Stimulated activated CD4-positive, alpha-beta T cell treated with anti-CD3 and anti-CD28 coated beads, Interleukin-2, amount 100 ng/mL, for 48 hours (primary cell): ENCODE data around the gene COL6A2.

Experiments used
- DNase-seq, 2 donors: peaks; one replicate each; pipeline ENCODE4 v3.0.0-alpha.2; 2020

Gene COL6A2

DNA sequence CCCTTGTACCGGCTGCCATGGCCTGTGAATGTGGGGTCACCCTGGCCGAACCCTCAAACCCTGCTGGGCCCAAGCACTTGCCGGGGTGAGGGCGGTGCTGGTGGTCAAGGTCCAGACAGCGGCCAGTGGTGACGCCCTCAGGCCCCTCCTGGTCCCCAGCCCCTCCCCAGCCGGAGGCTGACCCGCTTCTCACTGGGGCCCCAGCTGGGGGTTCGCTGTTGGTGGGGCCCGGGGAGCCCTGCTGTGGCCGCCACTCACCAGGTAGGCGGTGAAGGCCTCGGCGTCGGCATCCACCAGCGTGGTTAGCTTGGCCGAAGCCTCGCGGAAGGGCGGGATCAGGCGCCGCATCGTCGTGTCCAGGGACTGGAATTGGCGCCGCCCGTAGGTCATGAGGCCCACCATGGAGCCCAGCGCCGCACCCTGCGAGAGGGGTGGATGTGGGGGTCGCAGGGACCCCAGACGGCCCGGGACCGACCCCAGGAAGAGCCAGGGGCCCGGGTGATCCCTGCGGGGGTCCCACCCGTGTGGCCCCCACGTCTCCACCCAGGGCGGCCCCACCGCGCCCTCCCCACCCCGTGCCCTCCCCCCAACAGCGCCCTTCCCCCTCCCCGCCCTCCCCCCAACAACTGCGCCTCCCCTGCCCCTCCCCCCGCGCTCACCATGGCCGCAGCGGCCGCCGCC, 47.4 kb downstream of the COL6A2 start:
- no peak for DNase-seq

DNA sequence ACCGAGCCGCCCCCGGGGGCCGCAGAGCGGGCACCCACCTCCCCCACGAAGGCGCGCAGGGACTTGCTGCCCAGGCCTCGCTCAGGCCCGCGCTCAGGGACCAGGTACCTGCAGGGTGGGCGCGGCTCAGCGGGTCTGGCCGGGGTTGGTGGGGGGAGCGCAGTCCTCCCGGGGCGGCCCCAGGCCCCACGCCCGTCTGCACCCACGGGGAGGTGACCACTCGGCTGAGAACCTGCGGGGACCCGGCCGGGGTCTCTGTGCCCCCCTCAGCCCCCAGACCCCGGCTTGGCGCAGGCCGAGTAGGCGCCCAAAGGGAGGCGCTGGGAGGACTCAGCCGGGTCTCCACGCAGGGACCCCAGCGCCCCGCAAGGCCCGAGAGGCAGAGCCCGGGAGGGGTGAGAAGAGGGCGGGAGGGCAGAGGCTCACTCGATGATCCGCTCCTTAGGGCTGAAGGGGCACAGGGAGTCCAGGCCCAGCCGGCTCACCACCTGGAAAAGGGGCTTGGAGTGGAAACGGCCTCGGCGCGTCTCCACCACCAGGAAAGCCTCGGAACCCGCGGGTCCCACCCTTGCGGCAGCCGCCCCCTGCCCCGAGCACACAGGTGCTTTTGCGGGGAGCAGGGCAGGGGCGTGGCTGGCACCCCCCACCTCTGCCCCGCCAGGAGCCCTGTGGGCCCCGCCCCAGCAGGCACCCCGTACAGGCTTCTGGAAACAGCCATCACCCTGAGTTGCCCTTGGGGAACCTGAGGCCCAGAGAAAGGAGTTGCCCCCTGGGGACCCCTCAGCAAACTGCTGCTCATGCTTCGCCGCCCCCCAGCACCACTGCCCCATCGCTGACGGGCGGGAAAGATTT, 48.2 kb downstream of the COL6A2 start:
- DNase-seq, result no peak

GRCh38 chr21:46146856-46147255, 48.9 kb downstream of the COL6A2 start:
- DNase-seq, result no peak

DNA sequence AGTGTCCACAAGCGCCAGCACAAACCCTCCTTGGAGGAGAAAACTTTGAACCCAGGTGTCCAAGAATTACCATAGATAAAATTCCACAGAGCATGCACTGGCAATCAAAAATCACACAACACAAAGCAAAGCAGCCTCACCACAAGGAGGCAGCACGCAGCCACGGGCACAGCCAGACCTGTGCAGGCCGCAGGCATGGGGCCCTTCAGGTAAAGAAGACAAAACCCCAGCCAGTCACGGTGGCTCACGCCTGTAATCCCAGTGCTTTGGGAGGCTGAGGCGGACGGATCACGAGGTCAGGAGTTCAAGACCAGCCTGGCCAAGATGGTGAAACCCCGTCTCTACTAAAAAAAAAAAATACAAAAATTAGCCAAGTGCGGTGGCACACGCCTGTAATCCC, 49.5 kb downstream of the COL6A2 start:
- DNase-seq, result peak; percentile 42 to 44

DNA sequence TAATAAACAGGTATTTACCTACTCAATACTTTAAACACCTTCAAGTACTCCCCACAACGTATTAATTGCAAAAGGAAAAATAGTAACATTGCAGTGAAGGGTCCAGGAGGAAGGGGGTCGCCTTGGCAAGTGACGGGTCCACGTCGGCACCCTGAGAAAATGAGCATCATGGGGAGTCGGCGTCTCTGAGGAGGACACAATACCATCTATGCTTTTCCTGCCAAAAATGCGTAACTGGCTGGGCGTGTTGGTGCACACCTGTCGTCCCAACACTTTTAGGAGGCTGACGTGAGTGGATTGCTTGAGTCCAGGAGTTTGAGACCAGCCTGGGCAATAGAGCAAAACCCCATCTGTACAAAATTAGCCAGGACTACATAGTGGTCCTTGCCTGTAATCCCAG, 50.2 kb downstream of the COL6A2 start:
- DNase-seq, result no peak

DNA sequence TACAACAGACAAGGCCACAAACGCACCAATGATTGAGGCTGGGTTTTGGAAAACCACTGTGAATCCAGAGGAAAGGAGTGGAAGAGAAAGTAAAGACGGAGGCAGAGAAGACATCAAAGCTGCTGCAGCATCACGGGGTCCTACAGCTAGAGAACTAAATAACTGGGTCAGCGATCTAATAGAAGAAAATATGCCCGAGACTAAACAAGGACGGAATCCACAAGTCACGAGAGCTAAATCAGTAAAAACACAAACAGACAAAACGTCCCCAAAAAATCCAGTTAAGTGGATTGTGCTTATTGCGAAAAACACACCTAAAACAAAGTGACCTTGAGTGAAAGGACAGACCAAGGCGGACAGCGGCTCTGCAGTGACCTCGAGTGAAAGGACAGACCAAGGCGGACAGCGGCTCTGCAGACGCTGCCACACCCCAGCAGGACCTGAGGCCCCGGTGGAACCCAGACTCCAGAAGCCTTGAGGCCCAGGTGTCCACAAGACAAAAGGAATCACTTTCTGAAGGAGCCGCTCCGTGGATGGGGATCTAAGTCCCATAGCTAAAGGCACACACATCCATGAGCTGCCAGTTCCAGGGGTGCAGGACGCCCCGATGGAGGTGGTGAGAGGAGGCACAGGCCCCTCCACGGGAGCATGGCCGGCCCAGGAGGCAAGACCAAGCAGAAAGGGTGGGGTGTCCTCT, 51.4 kb downstream of the COL6A2 start:
- no peak for DNase-seq

DNA sequence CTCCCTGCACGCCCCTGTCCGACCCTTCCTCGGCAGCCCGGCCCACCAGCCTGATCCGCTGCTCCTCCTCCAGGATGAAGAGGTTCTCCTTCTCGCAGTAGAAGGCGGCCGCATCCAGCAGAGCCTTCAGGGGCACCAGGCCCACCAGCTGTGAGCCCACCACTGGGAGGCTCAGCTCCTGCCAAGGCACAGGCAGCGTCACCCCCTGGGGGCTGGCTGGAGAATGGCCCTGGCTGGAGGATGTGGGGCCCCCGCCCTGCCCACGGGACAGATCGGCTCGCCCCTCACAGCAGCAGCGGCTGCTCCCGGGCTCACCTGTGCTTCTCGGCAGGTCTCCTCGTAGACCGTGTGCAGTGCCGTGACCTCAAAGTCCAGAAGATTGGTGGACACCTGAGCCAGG, 52.2 kb downstream of the COL6A2 start:
- DNase-seq, result no peak

DNA sequence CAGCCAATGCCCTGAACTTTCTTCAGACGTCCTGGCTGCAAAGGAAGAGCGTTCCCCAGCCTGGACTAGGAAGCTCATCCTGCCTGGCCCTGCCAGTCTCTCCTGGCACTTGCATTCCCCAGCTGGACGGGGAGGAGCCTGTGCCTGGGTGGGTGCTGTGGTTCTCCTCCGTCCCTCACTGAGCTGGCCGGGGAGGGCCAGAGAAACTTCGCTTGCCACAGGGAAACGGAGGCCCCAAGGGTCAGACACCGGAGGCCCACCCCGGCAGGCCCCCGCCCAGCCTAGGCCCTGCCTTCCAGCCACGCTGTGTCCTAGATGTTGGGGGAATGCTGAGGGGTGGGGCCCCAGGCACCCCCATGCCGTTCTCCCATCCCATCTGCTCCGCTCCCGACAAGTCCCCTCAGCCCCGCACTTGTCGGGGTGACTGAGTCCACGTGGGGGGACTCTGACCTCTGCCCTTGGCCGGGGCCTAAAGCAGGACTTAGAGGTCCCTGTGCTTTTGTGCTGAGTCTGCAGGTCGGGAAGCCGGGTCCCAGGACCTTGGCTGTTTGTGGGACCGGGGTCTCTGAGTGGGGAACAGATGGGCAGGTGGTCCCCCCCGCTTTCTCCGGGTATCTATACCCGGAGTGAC, 52.7 kb downstream of the COL6A2 start:
- no peak for DNase-seq

DNA sequence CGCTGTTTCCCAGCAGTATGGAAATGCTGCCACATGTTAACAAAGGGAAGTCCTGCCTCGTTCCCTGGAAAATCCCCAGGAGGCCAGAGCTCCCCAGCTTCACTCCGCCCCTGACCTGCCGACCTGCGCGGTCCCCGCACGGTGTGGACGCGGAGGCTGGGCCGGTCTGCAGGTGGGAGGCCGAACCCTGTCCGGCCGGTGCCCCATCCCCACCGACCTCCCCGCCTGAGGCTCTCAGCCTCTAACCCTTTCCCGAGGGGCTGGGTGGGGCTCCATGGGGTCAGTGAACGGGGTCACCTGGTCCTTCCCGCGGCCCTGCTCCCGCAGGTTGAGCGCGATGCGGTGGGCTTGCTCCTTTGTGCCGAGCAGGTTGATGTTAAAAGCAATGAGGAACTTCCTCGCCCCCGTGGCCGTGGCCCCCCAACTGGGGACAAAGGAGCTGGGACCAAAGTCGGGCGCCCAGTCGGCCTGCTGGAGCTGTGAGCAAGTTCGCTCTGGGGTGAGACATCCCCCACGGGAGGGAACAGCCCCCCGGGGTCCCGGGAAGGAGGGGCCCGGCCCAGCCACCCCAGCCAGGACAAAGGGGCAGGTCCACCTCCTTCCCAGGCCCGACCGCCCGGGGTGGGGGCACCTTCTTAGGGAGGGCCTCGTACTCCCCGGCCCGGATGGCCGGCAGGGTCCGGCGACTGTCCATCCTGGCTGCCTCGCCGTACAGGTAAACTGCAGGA, 53.5 kb downstream of the COL6A2 start:
- DNase-seq, result no peak

- DNase-seq, result no peak
Measured at GRCh38 chr21:46151989-46152926, 54.3 kb downstream of the COL6A2 start.

GRCh38 chr21:46152927-46153246, 55.0 kb downstream of the COL6A2 start:
- DNase-seq, result no peak

DNA sequence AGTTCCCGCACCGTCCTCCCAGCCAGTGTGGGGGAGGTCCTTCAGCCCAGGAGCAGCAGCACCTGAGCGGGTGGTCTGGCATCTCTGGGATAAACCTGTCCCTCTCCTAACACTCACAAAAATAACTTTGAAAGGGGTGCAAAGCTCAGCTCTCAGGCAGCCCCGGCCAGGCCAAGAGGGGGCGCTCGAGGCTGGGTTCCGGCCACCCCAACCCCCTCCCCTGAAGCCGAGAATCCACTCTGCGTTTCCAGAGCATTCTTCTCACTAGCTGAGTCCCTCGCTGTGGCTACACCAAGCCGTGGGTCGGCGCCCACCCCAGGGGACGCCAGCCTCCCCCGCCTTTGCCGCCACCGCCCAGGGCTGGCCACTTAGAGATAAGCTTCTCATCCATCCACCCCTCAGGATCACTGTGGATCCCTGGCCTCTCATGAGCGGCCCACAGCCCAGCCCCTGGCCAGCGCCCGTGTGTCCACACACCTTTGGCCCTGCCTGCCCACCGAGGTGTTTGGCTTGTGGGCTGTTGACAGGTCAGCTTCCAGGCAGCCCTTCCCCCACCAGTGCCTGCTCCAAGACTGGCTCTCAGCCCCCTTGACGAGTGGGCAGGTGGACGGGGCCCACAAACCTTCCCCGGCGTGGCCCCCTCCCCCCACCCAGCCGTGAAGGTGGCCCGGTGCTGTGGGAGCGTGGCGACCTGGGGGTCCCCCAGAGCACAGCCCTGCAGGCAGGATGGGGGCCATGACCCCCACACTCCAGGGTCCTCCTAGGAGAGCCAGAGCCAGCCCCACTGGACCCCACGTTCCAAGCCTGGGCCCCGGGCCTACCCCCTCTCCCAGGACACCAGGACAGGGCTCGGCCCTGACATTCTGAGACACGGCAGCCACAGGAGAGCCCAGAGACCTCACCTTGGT, 55.6 kb downstream of the COL6A2 start:
- DNase-seq, result peak in 1 of 2 donors; percentile 52

- no peak for DNase-seq
Measured at GRCh38 chr21:46154155-46154954, 56.4 kb downstream of the COL6A2 start.

DNA sequence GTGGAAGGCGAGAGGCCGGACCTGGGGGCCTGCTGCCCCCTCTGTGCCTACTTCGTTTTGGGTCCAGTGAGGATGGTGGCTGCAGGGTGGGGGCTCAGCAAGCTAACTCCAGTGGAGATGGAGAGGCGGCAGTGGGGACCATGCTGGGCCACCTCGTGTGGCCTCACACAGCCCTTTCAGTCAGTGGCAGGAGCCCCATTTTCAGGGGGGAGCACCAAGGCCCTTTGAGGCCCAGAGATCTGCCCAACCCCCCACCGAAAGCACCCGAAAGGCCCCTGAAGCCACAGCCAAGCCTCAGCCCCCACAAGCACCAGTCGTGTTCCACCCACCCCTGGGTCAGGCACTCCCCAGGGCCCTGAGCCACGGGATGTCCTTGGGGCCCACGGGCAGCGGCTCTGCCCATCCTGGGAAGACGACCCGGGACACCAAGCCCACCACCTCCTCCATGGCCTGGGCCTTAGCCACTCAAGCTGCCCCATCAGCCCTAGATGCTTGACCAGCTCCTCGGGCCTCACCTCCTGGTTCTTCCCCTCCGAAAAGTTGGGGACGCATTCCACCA, 57.1 kb downstream of the COL6A2 start:
- no peak for DNase-seq

DNA sequence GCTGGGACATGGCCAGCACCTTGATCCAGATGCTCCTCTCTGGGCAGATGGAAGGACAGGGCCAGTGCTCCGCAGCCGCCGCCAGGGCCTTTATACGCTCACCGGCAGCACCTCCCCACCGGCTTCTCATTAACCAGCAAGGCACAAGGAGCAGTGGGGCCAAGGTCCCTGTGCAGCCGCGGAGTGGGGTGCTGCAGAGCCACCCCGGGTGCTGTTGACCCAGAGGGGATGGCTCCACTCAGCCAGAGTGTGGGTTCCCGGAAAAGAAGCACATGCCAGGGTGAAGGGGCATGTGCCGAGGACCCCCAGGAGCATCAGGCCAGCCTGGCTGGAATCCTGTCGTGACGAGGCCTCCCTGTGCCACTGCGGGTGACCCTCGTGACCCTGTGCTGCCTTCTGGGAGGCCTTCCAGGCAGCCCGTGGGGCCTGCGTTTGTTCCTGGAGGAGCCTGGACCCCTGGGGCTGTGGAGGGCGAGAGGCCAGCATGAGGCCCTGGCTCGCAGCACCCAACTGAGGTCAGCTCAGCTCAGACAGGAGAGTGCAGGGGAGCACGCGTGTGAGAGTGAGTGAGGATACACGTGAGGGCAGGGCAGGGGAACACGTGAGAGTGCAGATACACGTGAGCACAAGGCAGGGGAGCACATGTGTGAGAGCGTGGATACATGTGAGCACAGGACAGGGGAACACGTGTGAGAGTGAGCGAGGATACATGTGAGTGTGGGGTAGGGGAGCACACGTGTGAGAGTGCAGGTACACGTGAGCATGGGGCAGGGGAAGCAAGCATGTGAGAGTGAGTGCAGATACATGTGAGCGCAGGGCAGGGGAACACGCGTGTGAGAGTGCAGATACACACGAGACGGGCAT, 57.8 kb downstream of the COL6A2 start, which contains the start of gene FTCD:
FTCD (minus strand) TSS at position 66 of the 864 bp plus-strand sequence; CDS start at position 10, 56 bp downstream.
- no peak for DNase-seq

DNA sequence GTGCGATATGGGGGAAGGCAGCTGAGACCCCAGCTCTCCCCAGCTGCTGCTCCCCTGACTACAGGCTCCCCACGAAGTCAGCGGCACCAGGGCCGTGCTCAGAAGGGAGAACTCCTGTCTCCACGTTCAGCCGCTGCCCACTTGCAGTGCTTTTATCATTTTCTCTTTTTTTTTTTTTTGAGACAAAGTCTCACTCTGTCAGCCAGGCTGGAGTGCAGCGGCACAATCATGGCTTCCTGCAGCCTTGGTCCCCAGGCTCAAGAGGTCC, 58.4 kb downstream of the COL6A2 start:
- DNase-seq, result no peak

DNA sequence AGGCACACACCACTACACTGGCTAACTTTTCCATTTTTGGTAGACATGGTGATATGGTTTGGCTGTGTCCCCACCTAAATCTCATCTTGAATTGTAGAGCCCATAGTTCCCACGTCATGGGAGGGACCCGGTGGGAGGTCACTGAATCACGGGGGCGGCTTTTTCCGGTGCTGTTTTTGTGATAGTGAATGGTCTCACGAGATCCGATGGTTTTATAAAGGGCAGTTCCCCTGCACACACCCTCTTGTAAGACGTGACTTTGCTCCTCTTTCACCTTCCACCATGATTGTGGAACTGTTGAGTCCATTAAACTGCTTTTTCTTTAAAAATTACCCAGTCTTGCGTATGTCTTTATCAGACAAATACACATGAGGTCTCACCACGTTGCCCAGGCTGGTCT, 58.8 kb downstream of the COL6A2 start:
- no peak for DNase-seq

DNA sequence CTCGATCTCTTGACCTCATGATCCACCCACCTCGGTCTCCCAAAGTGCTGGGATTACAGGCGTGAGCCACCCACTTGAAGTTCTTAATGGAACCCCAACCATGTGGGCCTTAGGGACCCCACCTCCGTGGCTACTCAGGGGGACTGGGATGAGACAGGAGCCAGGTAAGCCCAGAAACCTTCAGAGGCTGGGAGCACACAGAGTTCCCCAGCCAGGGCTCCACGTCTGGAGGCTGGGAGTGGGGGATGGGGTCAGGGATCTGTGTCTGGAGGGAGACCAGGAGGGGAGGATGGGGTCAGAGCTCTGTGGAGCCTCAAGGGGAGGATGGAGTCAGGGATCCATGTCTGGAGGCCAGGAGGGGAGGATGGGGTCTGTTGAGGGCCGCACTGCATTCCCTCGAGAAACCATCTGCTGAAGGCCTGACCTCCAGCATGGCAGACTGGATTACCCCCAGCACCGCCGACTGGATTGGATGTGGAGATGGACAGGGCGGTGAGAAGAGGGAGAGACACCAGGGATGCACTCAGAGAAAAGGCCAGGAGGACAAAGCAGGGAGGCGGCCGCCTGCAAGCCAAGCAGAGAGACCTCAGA, 59.6 kb downstream of the COL6A2 start:
- no peak for DNase-seq
